Loucy (cell line): Measurements from ENCODE around the gene FBLN7.

Source experiments
- CTCF ChIP-seq: fragments of 200-600 bp; sonication (generic); conservative IDR thresholded peaks from 2 replicates; pipeline ENCODE4 v1.5.1; 2014; ENCODE audit warnings: mild to moderate bottlenecking, antibody characterized with exemption, low read length
- EZH2phosphoT487 ChIP-seq: fragments of 200-600 bp; IDR thresholded peaks from 2 replicates; pipeline ENCODE4 v1.6.1; 2018; ENCODE audit warnings: antibody characterized with exemption, mild to moderate bottlenecking, moderate library complexity, borderline replicate concordance

- no peak for TF ChIP-seq CTCF
- no peak for TF ChIP-seq EZH2phosphoT487
Measured at GRCh38 chr2:112187805-112188596, 49.8 kb downstream of the FBLN7 start.
